ENCODE results near the gene BLTP1.

DNA sequence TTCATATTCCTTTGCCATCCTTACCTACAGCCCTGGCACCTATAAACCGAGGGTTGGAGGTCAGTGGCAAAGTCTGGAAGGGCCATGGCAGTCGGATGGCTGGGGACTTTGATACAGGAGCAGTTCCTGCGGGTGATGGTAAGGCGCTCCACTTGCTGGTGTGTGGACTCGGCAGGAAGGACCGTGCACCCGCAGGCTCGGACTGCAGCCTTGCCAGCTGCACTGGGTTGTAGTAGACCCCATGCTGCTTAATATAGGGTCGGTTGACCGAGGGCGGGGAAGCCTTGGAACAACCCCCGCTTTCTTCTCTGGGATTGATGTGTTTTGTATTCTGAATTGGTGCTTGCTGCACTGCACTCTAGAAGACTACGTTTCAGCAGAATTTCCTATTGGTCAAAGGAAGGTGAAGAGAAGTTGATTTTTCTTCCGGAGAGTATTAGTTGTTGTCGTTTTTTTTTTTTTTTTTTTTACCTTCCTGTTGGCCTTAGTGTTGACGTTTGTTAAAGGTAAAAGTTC is 638 bp downstream of the BLTP1 start:
- TF ChIP-seq, protein P1, sequence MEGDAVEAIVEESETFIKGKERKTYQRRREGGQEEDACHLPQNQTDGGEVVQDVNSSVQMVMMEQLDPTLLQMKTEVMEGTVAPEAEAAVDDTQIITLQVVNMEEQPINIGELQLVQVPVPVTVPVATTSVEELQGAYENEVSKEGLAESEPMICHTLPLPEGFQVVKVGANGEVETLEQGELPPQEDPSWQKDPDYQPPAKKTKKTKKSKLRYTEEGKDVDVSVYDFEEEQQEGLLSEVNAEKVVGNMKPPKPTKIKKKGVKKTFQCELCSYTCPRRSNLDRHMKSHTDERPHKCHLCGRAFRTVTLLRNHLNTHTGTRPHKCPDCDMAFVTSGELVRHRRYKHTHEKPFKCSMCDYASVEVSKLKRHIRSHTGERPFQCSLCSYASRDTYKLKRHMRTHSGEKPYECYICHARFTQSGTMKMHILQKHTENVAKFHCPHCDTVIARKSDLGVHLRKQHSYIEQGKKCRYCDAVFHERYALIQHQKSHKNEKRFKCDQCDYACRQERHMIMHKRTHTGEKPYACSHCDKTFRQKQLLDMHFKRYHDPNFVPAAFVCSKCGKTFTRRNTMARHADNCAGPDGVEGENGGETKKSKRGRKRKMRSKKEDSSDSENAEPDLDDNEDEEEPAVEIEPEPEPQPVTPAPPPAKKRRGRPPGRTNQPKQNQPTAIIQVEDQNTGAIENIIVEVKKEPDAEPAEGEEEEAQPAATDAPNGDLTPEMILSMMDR (IDR thresholded peaks at IDR 0.05; ENCODE audit: low read length): no peak
- no peak for TF ChIP-seq EZH2 (IDR thresholded peaks at IDR 0.05; ENCODE audit: borderline replicate concordance, low read length)

Measured in OCI-LY1 (cell line).